Esophagus squamous epithelium (tissue), 4 donors: ENCODE results near the gene ADAM22.

Experiments used
- POLR2A ChIP-seq, 4 donors: fragments of 450-650 bp; IDR thresholded peaks; one replicate each; pipeline ENCODE4 v1.6.1; 2017; ENCODE audit warnings: antibody characterized with exemption in 4 of 4, mild to moderate bottlenecking in 4 of 4, moderate library complexity in 3 of 4
- TF ChIP-seq, protein P1 (sequence below), 6 experiments: fragments of 450-650 bp in 4 of 6; fragments of 200-600 bp in 2 of 6; sonication (generic) in 2 of 6; IDR thresholded peaks; one replicate each; pipeline ENCODE4 v1.5.1; 2016 to 2019; ENCODE audit warnings: antibody characterized with exemption in 6 of 6, mild to moderate bottlenecking in 4 of 6, moderate library complexity in 4 of 6

DNA sequence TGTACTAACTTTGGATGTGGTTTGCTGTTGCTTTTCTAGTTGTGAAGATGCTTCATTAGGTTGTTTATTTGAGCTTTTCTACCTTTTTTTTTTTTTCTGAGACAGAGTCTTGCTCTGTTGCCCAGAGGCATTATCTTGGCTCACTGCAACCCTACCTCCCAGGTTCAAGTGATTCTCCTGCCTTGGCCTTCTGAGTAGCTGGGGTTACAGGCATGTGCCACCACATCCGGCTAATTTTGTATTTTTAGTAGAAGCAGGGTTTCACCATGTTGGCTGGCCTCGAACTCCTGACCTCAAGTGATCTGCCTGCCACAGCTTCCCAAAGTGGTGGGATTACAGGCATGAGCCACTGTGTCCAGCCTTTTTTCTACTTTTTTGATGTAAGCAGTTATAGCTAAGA, 93.7 kb downstream of the ADAM22 start:
- TF ChIP-seq, protein P1, sequence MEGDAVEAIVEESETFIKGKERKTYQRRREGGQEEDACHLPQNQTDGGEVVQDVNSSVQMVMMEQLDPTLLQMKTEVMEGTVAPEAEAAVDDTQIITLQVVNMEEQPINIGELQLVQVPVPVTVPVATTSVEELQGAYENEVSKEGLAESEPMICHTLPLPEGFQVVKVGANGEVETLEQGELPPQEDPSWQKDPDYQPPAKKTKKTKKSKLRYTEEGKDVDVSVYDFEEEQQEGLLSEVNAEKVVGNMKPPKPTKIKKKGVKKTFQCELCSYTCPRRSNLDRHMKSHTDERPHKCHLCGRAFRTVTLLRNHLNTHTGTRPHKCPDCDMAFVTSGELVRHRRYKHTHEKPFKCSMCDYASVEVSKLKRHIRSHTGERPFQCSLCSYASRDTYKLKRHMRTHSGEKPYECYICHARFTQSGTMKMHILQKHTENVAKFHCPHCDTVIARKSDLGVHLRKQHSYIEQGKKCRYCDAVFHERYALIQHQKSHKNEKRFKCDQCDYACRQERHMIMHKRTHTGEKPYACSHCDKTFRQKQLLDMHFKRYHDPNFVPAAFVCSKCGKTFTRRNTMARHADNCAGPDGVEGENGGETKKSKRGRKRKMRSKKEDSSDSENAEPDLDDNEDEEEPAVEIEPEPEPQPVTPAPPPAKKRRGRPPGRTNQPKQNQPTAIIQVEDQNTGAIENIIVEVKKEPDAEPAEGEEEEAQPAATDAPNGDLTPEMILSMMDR (IDR thresholded peaks at IDR 0.05) = no peak
- no peak for TF ChIP-seq POLR2A (IDR thresholded peaks at IDR 0.05)
